AG08395 (cell line): Measurements from ENCODE around the gene PRDM16.

Experiments used
- DNase-seq: peaks from one replicate; pipeline ENCODE4 v3.0.0; 2012; ENCODE audit warnings: mixed read lengths, low spot score

The PRDM16 gene

DNA sequence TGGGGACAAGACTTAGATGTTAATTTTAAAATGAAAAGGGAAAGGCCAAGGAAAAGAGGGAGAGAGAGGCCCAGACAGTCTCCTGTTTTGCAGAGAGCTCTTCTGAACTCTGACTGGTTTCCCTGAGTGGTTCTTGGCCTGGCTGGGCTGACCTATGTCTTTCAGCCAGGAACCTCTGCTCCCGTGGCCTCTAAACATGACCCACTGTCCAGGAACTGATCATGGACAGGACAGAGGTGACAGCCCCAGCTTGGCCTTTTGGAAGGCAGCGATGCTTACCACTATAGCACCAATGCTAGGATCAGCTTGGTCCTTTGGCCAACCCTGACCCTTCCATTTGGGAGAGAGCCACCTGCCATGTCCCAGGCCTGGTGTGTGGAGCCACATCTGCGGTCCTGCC lies 55.2 kb downstream of the PRDM16 start:
- DNase-seq: no peak

- DNase-seq: no peak
These were observed 56.1 kb downstream of the PRDM16 start for GRCh38 chr1:3125078-3125477.

GRCh38 chr1:3125546-3126368 lies 56.8 kb downstream of the PRDM16 start:
- DNase-seq: no peak

- no peak for DNase-seq
These were observed 58.0 kb downstream of the PRDM16 start for GRCh38 chr1:3126756-3127678.

- no peak for DNase-seq
These were observed 58.7 kb downstream of the PRDM16 start for GRCh38 chr1:3127738-3128137.

DNA sequence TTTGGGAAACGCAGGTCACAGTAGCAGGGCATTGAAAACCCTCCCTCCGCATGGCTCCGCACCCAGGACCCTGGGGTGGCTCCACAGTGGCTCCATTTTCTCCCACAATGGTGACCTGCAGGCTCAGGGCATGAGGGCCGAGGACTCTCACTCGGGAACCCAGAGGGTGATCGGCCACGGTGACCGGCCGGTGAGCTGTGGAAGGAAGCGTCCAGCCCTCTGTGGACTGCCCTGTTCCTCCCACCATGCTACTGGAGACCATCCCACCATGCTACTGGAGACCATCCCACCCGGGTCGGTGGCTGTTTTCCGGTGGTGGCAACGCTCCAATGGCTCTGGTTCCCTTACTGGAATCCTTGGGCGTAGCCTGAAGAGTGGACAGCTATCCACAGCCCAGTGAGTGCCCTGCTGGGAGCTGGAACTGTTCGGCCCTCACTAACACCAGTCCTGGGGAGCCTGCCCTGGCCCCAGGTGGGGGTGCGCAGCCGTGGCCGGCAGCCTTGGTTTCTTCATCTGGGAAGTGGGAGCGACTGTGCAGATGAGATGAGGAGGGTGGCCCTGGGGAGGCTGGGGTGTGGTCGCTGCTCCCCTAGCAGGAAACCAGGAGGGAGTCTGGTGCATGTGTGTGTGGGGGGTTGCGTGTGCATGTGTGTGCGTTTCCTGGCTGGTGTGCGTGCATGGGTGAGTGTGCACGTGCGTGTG lies 59.6 kb downstream of the PRDM16 start:
- DNase-seq: no peak

DNA sequence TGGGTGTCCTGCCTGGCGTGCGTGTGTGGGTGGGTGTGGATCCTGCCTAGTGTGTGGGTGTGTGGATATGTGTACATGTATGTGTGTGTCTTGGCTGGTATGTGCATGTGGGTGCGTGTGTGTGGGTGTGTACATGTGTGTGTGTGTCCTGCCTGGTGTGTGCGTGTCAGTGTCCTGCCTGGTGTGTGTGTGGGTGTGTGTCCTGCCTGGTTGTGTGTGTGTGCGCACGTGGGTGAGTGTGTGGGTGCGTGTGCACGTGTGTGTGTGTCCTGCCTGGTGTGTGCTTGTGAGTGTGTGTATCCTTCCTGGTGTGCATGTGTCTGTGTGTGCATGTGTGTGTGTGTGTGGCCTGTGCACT lies 60.1 kb downstream of the PRDM16 start:
- no peak for DNase-seq

DNA sequence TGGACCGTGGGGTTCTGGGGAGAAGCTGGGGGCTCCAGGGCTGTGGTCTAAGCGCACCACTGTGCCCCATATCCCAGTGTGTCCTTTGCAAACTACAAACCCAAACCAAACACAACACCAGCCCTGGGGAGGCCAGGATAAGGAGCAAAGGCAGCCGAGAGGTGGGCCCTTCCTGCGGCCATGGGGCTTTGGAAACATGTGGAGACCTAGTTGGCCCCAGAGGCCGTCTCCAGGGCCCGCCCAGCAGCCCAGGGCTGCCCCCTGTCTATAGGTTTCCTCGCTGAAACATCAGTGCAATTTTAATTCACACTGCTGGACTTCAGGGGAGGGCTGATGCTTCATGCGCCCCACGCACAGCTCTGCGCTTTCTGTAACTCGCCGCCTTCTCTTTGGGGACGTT lies 61.3 kb downstream of the PRDM16 start:
- no peak for DNase-seq

DNA sequence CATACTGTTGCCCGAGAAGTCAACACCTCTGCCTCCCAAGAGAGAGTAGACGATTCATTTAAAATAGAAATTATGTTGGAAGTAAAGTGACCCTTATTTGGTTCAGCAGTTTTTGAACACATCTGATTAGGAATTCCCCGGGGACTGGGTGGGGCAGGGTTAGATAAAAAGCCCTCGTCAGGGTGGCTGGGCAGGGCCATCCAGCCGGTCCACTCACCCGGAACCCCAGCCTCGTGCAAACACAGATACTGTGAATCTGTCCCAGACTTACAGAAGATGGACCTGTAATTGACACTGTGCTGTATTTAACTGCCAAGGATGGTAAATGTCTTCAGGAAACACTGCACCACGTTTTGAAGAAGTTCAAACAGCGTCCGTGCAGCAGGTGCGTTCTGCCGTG lies 63.7 kb downstream of the PRDM16 start:
- DNase-seq: no peak

GRCh38 chr1:3133686-3134085 lies 64.7 kb downstream of the PRDM16 start:
- DNase-seq: no peak

- no peak for DNase-seq
These were observed 65.5 kb downstream of the PRDM16 start for GRCh38 chr1:3134381-3135072.

DNA sequence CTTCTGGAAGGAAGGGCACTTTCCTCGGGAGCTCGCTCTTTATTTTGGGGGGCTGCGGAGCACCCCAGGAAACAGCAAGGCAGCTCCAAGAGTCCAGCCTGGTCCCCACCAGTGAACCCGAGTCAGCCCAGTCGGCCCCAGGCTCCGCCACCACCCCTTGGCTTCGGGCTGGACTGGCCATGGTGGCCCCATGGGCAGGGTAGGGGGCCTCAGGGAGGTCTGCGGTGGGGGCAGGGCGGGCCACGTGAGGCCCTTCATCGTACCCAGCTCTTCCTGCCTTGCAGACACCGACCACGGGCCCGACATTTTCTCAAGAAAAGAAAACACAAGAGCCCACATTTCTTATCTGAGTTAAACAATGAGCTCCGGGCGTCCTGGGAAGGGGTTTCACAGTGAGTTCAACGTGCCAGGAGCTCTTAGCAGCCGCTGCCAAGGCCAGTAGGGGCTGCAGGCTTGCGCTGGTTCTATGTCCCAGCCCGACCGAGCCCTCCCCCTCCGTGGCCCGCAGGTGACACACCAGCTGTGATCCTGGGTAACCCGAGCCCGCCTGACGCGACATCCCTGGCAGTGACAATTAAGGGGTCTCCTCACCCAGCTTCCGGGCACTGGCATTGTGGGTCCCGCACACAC lies 66.2 kb downstream of the PRDM16 start:
- no peak for DNase-seq

- no peak for DNase-seq
These were observed 66.9 kb downstream of the PRDM16 start for GRCh38 chr1:3135744-3136455.

DNA sequence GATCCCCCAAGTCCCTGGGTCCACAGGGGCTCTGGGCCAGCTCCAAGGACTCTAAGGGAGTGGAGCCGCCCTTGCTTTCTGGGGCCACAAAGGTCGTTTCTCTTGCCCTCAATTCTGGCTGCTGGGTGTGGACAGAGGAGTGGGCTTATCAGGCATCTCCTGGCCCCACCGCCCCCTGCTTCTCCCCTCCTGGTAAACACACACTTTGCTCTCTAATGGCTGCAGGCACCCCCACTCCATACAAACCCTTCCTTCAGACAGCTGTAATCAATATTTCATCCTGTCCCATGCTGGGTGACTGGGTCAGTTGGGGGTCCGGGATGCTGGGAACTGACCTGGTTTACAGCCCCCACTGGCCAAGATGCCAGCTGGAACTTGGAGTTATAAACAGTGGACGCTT lies 67.5 kb downstream of the PRDM16 start:
- DNase-seq: no peak

DNA sequence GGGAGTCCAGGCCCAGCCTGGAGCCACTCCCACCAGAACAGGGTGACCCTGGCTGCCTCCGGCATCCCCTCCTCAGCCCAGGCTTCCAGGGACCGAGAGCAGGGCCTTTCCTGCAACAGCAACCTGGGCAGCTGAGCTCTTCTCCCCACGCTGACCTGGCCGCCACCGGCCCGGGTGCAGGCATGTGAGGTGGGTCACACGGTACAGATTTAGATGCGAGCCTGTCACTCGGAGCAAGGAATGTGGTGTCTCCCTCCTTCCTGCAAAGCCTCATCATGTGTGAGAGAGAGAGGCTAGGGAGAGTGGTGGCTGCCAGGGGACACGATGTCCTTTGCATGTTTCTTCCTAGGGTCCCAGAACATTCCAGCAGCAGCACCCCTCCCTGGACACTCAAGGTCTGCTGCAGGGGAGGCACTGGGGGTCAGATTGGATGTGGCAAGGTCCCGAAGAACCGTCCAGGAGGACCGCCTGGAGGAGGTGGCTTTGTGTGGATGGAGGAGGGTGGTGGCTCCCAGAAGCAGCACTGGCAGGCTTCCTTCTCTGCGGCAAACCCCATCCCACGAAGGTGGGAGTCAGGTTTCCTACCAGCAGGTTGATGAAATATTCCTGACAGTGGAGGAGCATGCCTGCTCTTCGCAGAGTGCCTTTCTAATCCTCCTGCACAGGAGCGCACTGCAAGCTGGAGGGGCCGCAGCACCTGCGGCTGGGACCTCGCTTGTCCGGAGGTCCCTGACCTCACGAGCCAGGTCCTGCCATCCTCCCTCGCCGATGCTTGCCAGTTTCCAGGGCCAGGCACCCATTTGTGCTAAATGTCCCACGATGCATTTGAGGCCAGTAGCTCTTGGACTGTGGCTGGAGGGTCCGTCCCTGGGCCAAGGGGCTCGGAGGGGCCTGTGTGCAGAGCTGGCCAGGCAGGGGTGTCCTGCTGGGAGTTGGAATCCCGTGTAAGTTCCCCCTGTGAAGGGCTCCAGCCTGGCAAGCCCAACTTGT lies 68.4 kb downstream of the PRDM16 start:
- no peak for DNase-seq

- DNase-seq: no peak
These were observed 69.7 kb downstream of the PRDM16 start for GRCh38 chr1:3138623-3139151.

- DNase-seq: no peak
These were observed 70.4 kb downstream of the PRDM16 start for GRCh38 chr1:3139451-3139852.

GRCh38 chr1:3139871-3140361 lies 70.9 kb downstream of the PRDM16 start:
- DNase-seq: peak; percentile 16

DNA sequence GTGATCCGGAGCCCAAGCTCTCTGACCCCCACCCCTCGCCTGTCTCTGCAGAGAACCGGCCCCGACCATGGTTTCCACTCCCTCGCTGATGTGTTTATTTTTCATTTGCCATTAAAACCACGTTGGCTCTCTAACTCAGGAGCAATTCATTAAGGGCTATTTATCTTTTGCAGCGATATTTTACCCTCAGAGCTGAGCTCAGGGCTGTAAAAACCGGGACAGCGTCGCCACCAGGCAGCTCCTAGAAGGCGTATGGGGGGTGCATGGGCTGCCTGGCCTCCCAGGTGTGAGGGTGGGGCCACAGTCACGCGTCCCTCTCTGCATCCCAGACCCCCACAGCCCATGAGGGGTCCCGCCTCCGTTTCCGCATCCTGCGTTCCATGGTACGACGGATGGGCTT lies 71.4 kb downstream of the PRDM16 start:
- DNase-seq: no peak
